AG10803 (cell line): ENCODE measurements around the gene KCNIP2.

Experiments
- DNase-seq: peaks from one replicate; pipeline ENCODE4 v3.0.0; 2010; ENCODE audit warnings: low read depth
- H3K4me3 ChIP-seq: 2 replicates; pipeline ENCODE4 v1.5.1; 2011; ENCODE audit warnings: mild to moderate bottlenecking, low read length, control low read depth
- TF ChIP-seq, protein P1 (sequence below): conservative IDR thresholded peaks from 2 replicates; pipeline ENCODE4 v1.5.1; 2011; ENCODE audit warnings: mild to moderate bottlenecking, low read length, control low read depth, inconsistent platforms

The KCNIP2 gene

DNA sequence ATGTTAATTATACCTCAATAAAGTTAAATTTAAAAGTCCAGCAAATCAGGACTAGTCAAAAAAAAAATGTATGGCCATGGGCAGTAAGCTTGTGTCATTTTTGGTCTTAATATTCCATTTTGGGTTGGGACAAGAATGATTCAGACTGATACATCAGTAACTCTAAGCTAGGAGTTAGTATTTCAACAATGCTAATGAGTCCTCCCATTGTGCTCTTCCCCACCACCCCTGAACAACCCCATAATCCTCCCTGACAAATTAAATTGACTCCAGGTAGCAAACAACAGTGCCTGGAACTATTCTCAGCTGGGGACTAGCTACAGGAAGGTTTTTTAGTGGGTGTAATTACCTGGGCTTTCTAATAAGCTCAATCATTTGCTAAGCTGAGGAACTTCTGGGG is 30.7 kb upstream of the KCNIP2 start:
- H3K4me3 ChIP-seq = no peak overlapping the region
- TF ChIP-seq, protein P1, sequence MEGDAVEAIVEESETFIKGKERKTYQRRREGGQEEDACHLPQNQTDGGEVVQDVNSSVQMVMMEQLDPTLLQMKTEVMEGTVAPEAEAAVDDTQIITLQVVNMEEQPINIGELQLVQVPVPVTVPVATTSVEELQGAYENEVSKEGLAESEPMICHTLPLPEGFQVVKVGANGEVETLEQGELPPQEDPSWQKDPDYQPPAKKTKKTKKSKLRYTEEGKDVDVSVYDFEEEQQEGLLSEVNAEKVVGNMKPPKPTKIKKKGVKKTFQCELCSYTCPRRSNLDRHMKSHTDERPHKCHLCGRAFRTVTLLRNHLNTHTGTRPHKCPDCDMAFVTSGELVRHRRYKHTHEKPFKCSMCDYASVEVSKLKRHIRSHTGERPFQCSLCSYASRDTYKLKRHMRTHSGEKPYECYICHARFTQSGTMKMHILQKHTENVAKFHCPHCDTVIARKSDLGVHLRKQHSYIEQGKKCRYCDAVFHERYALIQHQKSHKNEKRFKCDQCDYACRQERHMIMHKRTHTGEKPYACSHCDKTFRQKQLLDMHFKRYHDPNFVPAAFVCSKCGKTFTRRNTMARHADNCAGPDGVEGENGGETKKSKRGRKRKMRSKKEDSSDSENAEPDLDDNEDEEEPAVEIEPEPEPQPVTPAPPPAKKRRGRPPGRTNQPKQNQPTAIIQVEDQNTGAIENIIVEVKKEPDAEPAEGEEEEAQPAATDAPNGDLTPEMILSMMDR = no peak
- no peak for DNase-seq

- TF ChIP-seq, protein P1 = no peak
- peak; percentile 67 for DNase-seq
Observed at GRCh38 chr10:101867931-101868330, 24.3 kb upstream of the KCNIP2 start.

GRCh38 chr10:101859530-101859929 is 15.9 kb upstream of the KCNIP2 start:
- TF ChIP-seq, protein P1 = no peak
- no peak for DNase-seq
- no peak overlapping the region for H3K4me3 ChIP-seq

More at GRCh38 chr10:101867931-101868330, 24.3 kb upstream of the KCNIP2 start:
- H3K4me3 ChIP-seq = no peak overlapping the region

GRCh38 chr10:101858723-101859500 is 15.3 kb upstream of the KCNIP2 start:
- TF ChIP-seq, protein P1 = no peak
- DNase-seq = no peak
- H3K4me3 ChIP-seq = no peak overlapping the region

DNA sequence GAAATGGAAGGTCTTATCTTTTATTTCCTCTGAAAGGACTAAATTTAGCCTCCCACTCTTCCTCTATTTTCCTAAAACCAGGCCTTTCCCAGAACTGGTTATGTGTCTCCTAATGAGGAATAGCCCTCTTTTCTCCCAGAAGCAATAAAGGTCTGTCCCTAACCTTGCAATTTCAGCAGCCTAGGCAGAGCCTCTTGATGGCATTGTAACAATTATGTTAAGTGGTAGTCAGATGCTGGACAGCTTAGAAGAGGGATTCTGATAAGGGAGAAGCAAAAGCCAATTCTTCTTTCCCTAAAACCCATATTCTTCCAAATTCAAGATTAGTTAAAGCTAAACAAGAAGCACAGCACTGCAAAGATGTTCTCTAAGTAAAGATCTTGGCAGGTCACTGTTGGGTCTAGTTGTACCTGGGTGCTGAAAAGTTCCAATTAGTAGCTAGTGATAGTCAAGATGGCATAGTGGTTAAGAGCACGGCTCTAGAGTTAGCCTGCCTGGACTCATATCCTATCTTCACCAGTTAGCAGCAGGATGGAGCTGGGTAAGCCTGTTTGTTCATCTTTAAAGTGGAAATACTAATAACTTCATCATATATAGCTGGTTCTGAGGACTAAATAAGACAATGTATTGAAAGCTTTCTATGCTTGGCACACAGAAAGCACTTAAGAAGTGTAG is 14.3 kb upstream of the KCNIP2 start:
- TF ChIP-seq, protein P1 = no peak
- DNase-seq = no peak
- H3K4me3 ChIP-seq = no peak overlapping the region

DNA sequence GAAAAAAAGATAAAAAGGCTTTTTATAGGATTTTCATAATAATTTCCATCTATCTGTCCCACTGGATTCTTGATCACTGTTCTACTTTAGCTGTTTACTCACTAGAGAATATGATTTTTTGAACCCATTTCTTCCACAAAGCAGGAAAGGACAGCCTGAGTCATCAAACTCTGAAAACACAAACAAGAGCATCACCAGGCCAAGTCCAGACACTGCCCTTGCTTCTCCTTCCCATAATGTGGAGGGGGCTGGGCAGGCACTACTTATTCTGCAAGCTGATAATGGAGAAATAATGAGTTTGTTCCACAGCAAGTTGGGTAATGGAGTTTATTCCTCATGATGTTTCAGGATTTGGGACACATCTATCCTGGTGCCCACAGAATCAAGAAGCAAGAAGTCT is 13.0 kb upstream of the KCNIP2 start:
- TF ChIP-seq, protein P1 = no peak
- peak; percentile 24 for DNase-seq

More for the DNA sequence above, 13.0 kb upstream of the KCNIP2 start:
- H3K4me3 ChIP-seq = no peak overlapping the region
